ENCODE measurements around the gene SCAF4.
"Not testable (repeated sequence)": the region's sequence is repeated elsewhere in the genome, so short reads cannot be mapped to it uniquely, and the experiment has no call there.

SCAF4 gene

GRCh38 chr21:31682620-31683019 is 49.3 kb downstream of the SCAF4 start:
- Histone ChIP-seq H3K27ac (no peak overlapping the region), H3K4me3 (no peak overlapping the region)

- H3K4me3 ChIP-seq = no peak overlapping the region
- H3K27ac ChIP-seq = no peak overlapping the region
Measured at GRCh38 chr21:31678478-31678877, 53.4 kb downstream of the SCAF4 start.

GRCh38 chr21:31677047-31677446 is 54.9 kb downstream of the SCAF4 start:
- Histone ChIP-seq H3K4me3 (no peak overlapping the region), H3K27ac (no peak overlapping the region)

- no peak overlapping the region for H3K4me3 ChIP-seq
- no peak overlapping the region for H3K27ac ChIP-seq
Measured at GRCh38 chr21:31675960-31676359, 56.0 kb downstream of the SCAF4 start.

GRCh38 chr21:31675318-31675717 is 56.6 kb downstream of the SCAF4 start:
- H3K4me3 ChIP-seq = no peak overlapping the region
- no peak overlapping the region for H3K27ac ChIP-seq

- Histone ChIP-seq H3K27ac (no peak overlapping the region), H3K4me3 (no peak overlapping the region)
Measured at GRCh38 chr21:31673321-31673912, 58.5 kb downstream of the SCAF4 start.

- Histone ChIP-seq H3K4me3 (no peak overlapping the region), H3K27ac (peak overlapping the region in 1 of 21 experiments; percentile 14)
Measured at GRCh38 chr21:31671931-31672330, 60.0 kb downstream of the SCAF4 start.

- no peak overlapping the region for H3K27ac ChIP-seq
- no peak overlapping the region for H3K4me3 ChIP-seq
Measured at GRCh38 chr21:31671146-31671716, 60.7 kb downstream of the SCAF4 start.

GRCh38 chr21:31670070-31670469 is 61.8 kb downstream of the SCAF4 start:
- Histone ChIP-seq H3K4me3 (no peak overlapping the region), H3K27ac (no peak overlapping the region)

- H3K27ac ChIP-seq = peak overlapping the region in 2 of 21 experiments; percentile 0 to 43
- no peak overlapping the region for H3K4me3 ChIP-seq
Measured at GRCh38 chr21:31668651-31669491, 63.0 kb downstream of the SCAF4 start.

GRCh38 chr21:31667639-31668038 is 64.3 kb downstream of the SCAF4 start:
- no peak overlapping the region for H3K4me3 ChIP-seq
- H3K27ac ChIP-seq = no peak overlapping the region

- Histone ChIP-seq H3K4me3 (no peak overlapping the region), H3K27ac (peak overlapping the region in 2 of 21 experiments; percentile 4 to 16)
Measured at GRCh38 chr21:31667132-31667531, 64.8 kb downstream of the SCAF4 start.

- Histone ChIP-seq H3K4me3 (no peak overlapping the region), H3K27ac (peak overlapping the region in 2 of 21 experiments; percentile 4 to 16)
Measured at GRCh38 chr21:31666445-31667010, 65.4 kb downstream of the SCAF4 start.

GRCh38 chr21:31665869-31666268 is 66.0 kb downstream of the SCAF4 start:
- H3K27ac ChIP-seq, H3K4me3 ChIP-seq: not testable (repeated sequence)

- Histone ChIP-seq H3K4me3 (no peak overlapping the region), H3K27ac (peak overlapping the region in 1 of 21 experiments; percentile 26)
Measured at GRCh38 chr21:31665397-31665796, 66.5 kb downstream of the SCAF4 start.

GRCh38 chr21:31663584-31664249 is 68.2 kb downstream of the SCAF4 start:
- no peak overlapping the region for H3K4me3 ChIP-seq
- no peak overlapping the region for H3K27ac ChIP-seq

- Histone ChIP-seq H3K27ac (peak overlapping the region in 17 of 21 experiments; percentile 74 to 95 (median 87)), H3K4me3 (peak overlapping the region; percentile 44 to 83 (median 80))
Measured at GRCh38 chr21:31660591-31660990, 71.3 kb downstream of the SCAF4 start.

- H3K27ac ChIP-seq = peak overlapping the region; percentile 72 to 95 (median 87)
- H3K4me3 ChIP-seq = peak overlapping the region; percentile 44 to 83 (median 80)
Measured at GRCh38 chr21:31660259-31660565, 71.7 kb downstream of the SCAF4 start.

GRCh38 chr21:31659536-31660258 is 72.2 kb downstream of the SCAF4 start, which contains the start of gene SOD1:
Gene SOD1 (plus strand): TSS chr21:31659693. CDS start chr21:31659770, 77 bp downstream.
- H3K4me3 ChIP-seq = peak within 1 kb of the TSS; percentile 44 to 83 (median 80)
- H3K27ac ChIP-seq = peak within 1 kb of the TSS; percentile 72 to 95 (median 87)

GRCh38 chr21:31659286-31659535 is 72.7 kb downstream of the SCAF4 start:
- H3K27ac ChIP-seq = peak overlapping the region in 16 of 21 experiments; percentile 2 to 95 (median 89)
- peak overlapping the region; percentile 44 to 83 (median 80) for H3K4me3 ChIP-seq
